Tibial nerve (tissue), 3 donors: ENCODE measurements around the gene SAMD13.

Experiments used
- POLR2A ChIP-seq, 2 donors: fragments of 450-650 bp; IDR thresholded peaks; one replicate each; pipeline ENCODE4 v1.6.1; 2017; ENCODE audit warnings: antibody characterized with exemption in 2 of 2, mild to moderate bottlenecking in 2 of 2, moderate library complexity in 2 of 2
- TF ChIP-seq, protein P1 (sequence below), 5 experiments: fragments of 200-600 bp in 3 of 5; fragments of 450-650 bp in 2 of 5; sonication (generic) in 3 of 5; IDR thresholded peaks; one replicate each; pipeline ENCODE4 v1.5.1; 2016 to 2019; ENCODE audit warnings: antibody characterized with exemption in 5 of 5, mild to moderate bottlenecking in 3 of 5, moderate library complexity in 2 of 5

DNA sequence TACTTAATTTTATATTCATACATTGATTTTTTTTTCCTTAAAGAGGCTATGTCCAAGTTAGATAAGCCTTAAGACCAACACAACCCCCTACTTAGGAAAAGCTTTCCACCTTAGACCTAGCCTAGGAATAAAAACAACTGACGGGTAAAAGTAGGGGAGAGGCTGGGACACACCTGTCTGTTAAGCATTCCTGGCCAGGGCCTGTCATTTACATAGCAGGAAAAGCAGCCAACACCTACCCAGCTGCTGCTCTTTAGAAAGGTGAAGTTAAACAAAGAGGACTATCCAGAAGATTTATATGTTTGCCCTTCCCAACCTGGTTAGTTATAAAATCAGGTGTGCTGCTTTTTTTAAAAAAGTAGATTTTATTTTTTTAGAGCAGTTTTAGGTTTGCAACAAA is 29.1 kb upstream of the SAMD13 start:
- TF ChIP-seq POLR2A (IDR thresholded peaks at IDR 0.05) = no peak
- TF ChIP-seq, protein P1, sequence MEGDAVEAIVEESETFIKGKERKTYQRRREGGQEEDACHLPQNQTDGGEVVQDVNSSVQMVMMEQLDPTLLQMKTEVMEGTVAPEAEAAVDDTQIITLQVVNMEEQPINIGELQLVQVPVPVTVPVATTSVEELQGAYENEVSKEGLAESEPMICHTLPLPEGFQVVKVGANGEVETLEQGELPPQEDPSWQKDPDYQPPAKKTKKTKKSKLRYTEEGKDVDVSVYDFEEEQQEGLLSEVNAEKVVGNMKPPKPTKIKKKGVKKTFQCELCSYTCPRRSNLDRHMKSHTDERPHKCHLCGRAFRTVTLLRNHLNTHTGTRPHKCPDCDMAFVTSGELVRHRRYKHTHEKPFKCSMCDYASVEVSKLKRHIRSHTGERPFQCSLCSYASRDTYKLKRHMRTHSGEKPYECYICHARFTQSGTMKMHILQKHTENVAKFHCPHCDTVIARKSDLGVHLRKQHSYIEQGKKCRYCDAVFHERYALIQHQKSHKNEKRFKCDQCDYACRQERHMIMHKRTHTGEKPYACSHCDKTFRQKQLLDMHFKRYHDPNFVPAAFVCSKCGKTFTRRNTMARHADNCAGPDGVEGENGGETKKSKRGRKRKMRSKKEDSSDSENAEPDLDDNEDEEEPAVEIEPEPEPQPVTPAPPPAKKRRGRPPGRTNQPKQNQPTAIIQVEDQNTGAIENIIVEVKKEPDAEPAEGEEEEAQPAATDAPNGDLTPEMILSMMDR (IDR thresholded peaks at IDR 0.05) = no peak
